HL-60 (cell line): ENCODE measurements around the gene TTC34.

Source experiments
- CTCF ChIP-seq: IDR thresholded peaks from one replicate; pipeline ENCODE4 v1.5.1; 2011; ENCODE audit warnings: low read length, control low read depth, inconsistent platforms; ENCODE audit not compliant: insufficient read depth
- POLR2AphosphoS5 ChIP-seq: IDR thresholded peaks from 2 replicates; pipeline ENCODE4 v1.6.1; 2012; ENCODE audit warnings: low read depth
- SPI1 ChIP-seq: IDR thresholded peaks from 2 replicates; pipeline ENCODE4 v1.6.1; 2012; ENCODE audit warnings: low read depth, mild to moderate bottlenecking, borderline replicate concordance
- TF ChIP-seq, protein P1 (sequence below): IDR thresholded peaks from 2 replicates; pipeline ENCODE4 v1.6.1; 2012; ENCODE audit warnings: low read depth; ENCODE audit not compliant: insufficient replicate concordance

GRCh38 chr1:2795926-2796325 lies 5.6 kb downstream of the TTC34 start:
- TF ChIP-seq SPI1 = no peak
- TF ChIP-seq CTCF = no peak
- TF ChIP-seq, protein P1, sequence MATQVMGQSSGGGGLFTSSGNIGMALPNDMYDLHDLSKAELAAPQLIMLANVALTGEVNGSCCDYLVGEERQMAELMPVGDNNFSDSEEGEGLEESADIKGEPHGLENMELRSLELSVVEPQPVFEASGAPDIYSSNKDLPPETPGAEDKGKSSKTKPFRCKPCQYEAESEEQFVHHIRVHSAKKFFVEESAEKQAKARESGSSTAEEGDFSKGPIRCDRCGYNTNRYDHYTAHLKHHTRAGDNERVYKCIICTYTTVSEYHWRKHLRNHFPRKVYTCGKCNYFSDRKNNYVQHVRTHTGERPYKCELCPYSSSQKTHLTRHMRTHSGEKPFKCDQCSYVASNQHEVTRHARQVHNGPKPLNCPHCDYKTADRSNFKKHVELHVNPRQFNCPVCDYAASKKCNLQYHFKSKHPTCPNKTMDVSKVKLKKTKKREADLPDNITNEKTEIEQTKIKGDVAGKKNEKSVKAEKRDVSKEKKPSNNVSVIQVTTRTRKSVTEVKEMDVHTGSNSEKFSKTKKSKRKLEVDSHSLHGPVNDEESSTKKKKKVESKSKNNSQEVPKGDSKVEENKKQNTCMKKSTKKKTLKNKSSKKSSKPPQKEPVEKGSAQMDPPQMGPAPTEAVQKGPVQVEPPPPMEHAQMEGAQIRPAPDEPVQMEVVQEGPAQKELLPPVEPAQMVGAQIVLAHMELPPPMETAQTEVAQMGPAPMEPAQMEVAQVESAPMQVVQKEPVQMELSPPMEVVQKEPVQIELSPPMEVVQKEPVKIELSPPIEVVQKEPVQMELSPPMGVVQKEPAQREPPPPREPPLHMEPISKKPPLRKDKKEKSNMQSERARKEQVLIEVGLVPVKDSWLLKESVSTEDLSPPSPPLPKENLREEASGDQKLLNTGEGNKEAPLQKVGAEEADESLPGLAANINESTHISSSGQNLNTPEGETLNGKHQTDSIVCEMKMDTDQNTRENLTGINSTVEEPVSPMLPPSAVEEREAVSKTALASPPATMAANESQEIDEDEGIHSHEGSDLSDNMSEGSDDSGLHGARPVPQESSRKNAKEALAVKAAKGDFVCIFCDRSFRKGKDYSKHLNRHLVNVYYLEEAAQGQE = no peak
- TF ChIP-seq POLR2AphosphoS5 = no peak
